Activated CD8-positive, alpha-beta memory T cell treated with anti-CD3 and anti-CD28 coated beads, Interleukin-2, amount 10 ng/mL, durations not matched to agents 7 days and 5 days (primary cell): ENCODE data around the gene RAI1. TPM values are rescaled to one million over a fixed set of nuclear protein-coding genes. Genes with fewer than 3 reads are reported as not detected.

Experiments
- ATAC-seq: fragments of 150-1000 bp; cut with Tn5 transposase; one replicate; pipeline ENCODE4 v1.10.0; 2021; ENCODE audit warnings: moderate library complexity
- CTCF ChIA-PET: fragments of 350-600 bp; sonication (Branson Sonifier 250); formaldehyde crosslinking; loops from one replicate; lab custom pipeline; 2021; ENCODE audit warnings: antibody characterized with exemption; lab: Charles Lee
- DNase-seq: peaks from one replicate; pipeline ENCODE4 v3.0.0-alpha.2; 2020
- H3K27ac Mint-ChIP-seq: one replicate; pipeline ENCODE4 v1.8.0; 2021; ENCODE audit warnings: mild to moderate bottlenecking, mixed read lengths
- H3K27me3 Mint-ChIP-seq: one replicate; pipeline ENCODE4 v1.8.0; 2021; ENCODE audit warnings: mixed read lengths
- H3K36me3 Mint-ChIP-seq: one replicate; pipeline ENCODE4 v1.8.0; 2021; ENCODE audit warnings: mild to moderate bottlenecking, mixed read lengths
- H3K4me1 Mint-ChIP-seq: one replicate; pipeline ENCODE4 v1.8.0; 2021; ENCODE audit warnings: mixed read lengths
- H3K4me3 Mint-ChIP-seq: one replicate; pipeline ENCODE4 v1.8.0; 2021; ENCODE audit warnings: mild to moderate bottlenecking, moderate library complexity, mixed read lengths
- H3K9me3 Mint-ChIP-seq: one replicate; pipeline ENCODE4 v1.8.0; 2022; ENCODE audit warnings: low read depth, mixed read lengths
- total RNA-seq, 2 experiments: library from RNA; stranded (reverse); gene quantifications; one replicate each; pipeline ENCODE4 v1.2.3, GENCODE V29; 2021

The RAI1 gene
- total RNA-seq, 2 experiments from 2014 or later: 17.4 to 24.4 TPM

DNA sequence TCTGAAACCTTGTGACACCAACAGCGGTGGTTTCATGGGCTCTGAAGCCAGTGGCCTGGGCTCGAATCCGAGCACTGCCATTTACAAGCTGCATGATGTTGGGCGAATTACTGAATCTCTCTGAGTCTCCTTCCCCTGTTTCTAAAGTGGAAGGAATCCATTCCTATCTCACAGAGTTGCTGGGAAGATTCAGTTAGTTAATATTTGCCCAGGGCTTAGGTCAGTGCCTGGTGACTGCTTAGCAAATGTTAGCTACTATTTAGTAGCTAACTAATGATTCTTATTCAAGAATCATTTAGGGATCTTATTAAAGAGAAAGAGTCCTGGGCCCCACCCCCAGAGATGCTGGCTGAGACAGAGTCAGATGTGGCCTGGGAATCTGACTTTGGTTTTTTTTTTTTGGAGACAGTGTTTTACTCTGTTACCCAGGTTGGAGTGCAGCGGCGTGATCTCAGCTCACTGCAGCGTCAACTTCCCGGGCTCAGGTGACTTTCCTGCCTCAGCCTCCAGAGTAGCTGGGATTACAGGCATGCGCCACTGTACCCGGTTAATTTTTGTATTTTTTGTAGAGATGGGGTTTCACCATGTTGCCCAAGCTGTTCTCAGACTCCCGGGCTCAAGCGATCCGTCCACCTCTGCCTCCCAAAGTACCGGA, 33.6 kb upstream of the RAI1 start:
- Mint-ChIP-seq H3K9me3 (no peaks in the 10 kb centered on the region), H3K36me3 (no peaks in the 10 kb centered on the region), H3K27ac (no peak overlapping the region), H3K27me3 (peaks cover 9% of the 10 kb centered on the region), H3K4me1 (no peaks in the 10 kb centered on the region), H3K4me3 (no peak overlapping the region)
- DNase-seq (no peak), ATAC-seq (no peak)
- CTCF ChIA-PET: interaction anchor here (1.5 kb wide), 2 partner anchors 151 to 256 kb away, joined by 3 to 5 read pairs; partner anchors contain the start of gene RASD1

- no peak overlapping the region for H3K4me3 Mint-ChIP-seq
- CTCF ChIA-PET: interaction anchor here (0.9 to 1.5 kb wide), 2 partner anchors 257 to 294 kb away, joined by 3 read pairs; no protein-coding TSS in a partner anchor
- no peaks in the 10 kb centered on the region for H3K4me1 Mint-ChIP-seq
- peaks cover 9% of the 10 kb centered on the region for H3K27me3 Mint-ChIP-seq
- DNase-seq (no peak), ATAC-seq (no peak)
- H3K36me3 Mint-ChIP-seq: no peaks in the 10 kb centered on the region
- H3K9me3 Mint-ChIP-seq: no peaks in the 10 kb centered on the region
- H3K27ac Mint-ChIP-seq: no peak overlapping the region
These were observed 32.5 kb upstream of the RAI1 start for GRCh38 chr17:17648762-17649161.

DNA sequence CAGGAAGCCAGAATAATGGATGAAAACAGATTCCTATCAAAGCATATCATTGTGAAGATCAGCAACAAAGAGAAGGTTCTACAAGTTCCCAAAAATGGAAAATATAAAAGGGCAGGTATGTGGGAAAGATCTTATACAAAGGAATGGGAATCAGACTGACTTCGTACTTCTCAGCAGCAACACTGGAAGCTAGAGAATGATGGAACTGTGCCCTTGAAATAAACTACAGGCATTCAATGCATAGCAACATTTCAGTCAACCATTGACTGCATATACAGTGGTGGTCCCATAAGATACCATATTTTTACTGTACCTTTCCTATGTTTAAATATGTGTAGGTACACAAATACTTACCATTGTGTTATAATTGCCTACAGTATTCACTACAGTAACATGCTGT, 30.3 kb upstream of the RAI1 start:
- Mint-ChIP-seq H3K27ac (no peak overlapping the region), H3K27me3 (peaks cover 7% of the 10 kb centered on the region), H3K4me1 (no peaks in the 10 kb centered on the region), H3K36me3 (no peaks in the 10 kb centered on the region), H3K9me3 (no peaks in the 10 kb centered on the region), H3K4me3 (no peak overlapping the region)
- no peak for ATAC-seq
- no peak for DNase-seq
- CTCF ChIA-PET: no interaction called here

GRCh38 chr17:17653343-17653742, 27.9 kb upstream of the RAI1 start:
- Mint-ChIP-seq H3K27me3 (peaks cover 6% of the 10 kb centered on the region), H3K4me3 (no peak overlapping the region), H3K9me3 (peaks cover 4% of the 10 kb centered on the region), H3K27ac (no peak overlapping the region), H3K36me3 (no peaks in the 10 kb centered on the region), H3K4me1 (no peaks in the 10 kb centered on the region)
- DNase-seq (no peak), ATAC-seq (no peak)
- CTCF ChIA-PET: interaction anchor here (1.4 to 2.6 kb wide), 3 partner anchors 11 to 27 kb away, joined by 3 to 9 read pairs (median 4); partner anchors contain the start of gene RAI1

DNA sequence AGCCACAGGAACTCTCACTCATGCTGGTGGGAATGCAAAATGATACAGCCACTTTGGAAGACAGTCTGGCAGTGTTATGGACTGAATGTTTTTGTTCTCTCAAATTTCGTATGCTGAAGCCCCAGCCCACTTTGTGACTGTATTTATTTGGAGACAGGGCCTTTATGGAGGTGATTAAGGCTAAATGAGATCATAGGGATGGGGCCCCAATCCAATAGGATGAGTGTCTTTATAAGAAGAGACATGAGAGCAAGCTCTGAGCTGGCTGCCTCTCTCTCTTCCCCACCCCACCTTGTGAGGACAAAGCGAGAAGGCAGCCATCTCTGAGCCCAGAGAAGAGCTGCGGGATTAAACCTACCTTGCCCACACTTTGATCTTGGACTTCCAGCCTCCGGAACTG, 21.9 kb upstream of the RAI1 start:
- Mint-ChIP-seq H3K4me1 (peaks cover 19% of the 10 kb centered on the region), H3K36me3 (no peaks in the 10 kb centered on the region), H3K27me3 (peaks cover 4% of the 10 kb centered on the region), H3K4me3 (no peak overlapping the region), H3K9me3 (peaks cover 6% of the 10 kb centered on the region), H3K27ac (no peak overlapping the region)
- CTCF ChIA-PET: interaction anchor here (1.2 to 1.4 kb wide), 2 partner anchors 17 to 46 kb away, joined by 3 to 4 read pairs; no protein-coding TSS in a partner anchor
- DNase-seq (no peak), ATAC-seq (no peak)

DNA sequence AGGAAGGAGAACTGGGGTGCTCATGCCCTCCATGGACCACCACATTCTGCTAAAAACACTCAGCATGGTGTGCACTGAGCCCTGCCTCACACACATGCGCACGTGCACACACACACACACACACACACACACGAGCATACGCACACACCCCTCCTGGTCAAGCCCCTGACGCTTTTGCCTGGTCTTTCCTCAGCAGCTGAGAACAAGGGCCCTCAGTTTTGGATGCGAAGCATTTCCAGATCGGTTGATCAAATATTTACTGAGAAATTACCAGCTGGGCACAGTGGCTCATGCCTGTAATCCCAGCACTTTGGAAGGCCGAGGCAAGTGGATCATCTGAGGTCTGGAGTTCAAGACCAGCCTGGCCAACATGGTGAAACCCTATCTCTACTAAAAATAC, 20.1 kb upstream of the RAI1 start:
- CTCF ChIA-PET: no interaction called here
- no peaks in the 10 kb centered on the region for H3K36me3 Mint-ChIP-seq
- DNase-seq: no peak

GRCh38 chr17:17661834-17662385, 19.3 kb upstream of the RAI1 start:
- DNase-seq (no peak), ATAC-seq (no peak)
- CTCF ChIA-PET: no interaction called here
- Mint-ChIP-seq H3K9me3 (peaks cover 6% of the 10 kb centered on the region), H3K4me1 (peaks cover 19% of the 10 kb centered on the region), H3K36me3 (no peaks in the 10 kb centered on the region), H3K27me3 (peaks cover 10% of the 10 kb centered on the region), H3K4me3 (no peak overlapping the region), H3K27ac (no peak overlapping the region)

More for the DNA sequence above, 20.1 kb upstream of the RAI1 start:
- peaks cover 6% of the 10 kb centered on the region for H3K9me3 Mint-ChIP-seq
- no peak for ATAC-seq
- peaks cover 6% of the 10 kb centered on the region for H3K27me3 Mint-ChIP-seq
- peaks cover 19% of the 10 kb centered on the region for H3K4me1 Mint-ChIP-seq
- H3K27ac Mint-ChIP-seq: no peak overlapping the region
- no peak overlapping the region for H3K4me3 Mint-ChIP-seq

DNA sequence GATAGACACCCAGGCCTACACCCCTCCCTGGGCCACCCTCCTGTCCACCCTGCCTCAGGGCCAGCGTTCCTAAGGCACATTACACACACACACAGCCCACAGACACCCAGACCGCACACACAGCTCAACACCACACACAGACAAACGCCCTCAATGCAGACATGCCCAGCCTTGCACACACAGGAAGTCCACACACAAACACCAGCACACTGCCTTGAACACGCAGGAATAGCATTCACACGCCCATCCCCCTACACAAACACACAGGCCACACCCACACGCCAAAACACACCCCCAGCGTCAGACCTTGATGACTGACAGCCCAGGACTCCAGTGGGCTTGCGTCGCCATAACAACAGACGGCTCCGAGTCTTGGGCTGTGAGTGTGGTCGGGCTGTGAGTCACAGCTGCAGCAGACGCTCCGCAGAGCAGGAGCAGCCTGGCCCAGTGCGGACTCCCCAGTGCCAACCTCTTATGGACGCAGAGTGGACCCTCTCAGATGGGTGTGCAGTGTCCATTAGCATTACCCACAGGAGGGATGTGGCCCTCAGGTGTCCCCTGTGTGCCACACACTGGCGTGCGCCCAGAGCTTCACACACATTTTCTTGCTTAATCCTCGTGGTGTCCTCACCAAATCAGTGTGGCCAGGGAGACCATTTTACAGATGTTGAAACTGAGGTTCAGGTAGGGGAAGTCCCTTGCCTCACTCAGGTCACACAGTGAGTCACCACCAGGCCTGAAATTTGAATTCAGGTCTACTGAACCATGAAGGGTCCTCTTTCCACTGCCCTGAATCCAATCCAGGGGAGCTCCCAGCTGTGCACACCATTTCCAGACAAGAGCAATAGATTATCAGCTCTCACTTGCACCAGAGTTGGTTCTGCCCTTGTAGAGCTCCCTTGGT, 17.8 kb upstream of the RAI1 start:
- DNase-seq (peak; percentile 94), ATAC-seq (peak; percentile 99)
- Mint-ChIP-seq H3K27ac (peak overlapping the region; percentile 39), H3K36me3 (no peaks in the 10 kb centered on the region), H3K27me3 (peaks cover 10% of the 10 kb centered on the region), H3K9me3 (peaks cover 3% of the 10 kb centered on the region), H3K4me3 (no peak overlapping the region), H3K4me1 (peaks cover 19% of the 10 kb centered on the region)
- CTCF ChIA-PET: interaction anchor here (1.5 to 1.9 kb wide), 3 partner anchors 9 to 21 kb away, joined by 4 to 8 read pairs (median 5); no protein-coding TSS in a partner anchor

- DNase-seq (no peak), ATAC-seq (no peak)
- H3K27ac Mint-ChIP-seq: no peak overlapping the region
- peaks cover 7% of the 10 kb centered on the region for H3K27me3 Mint-ChIP-seq
- peaks cover 20% of the 10 kb centered on the region for H3K4me1 Mint-ChIP-seq
- H3K4me3 Mint-ChIP-seq: no peak overlapping the region
- CTCF ChIA-PET: interaction anchor here (1.5 to 1.9 kb wide), 3 partner anchors 9 to 22 kb away, joined by 4 to 8 read pairs (median 5); no protein-coding TSS in a partner anchor
- no peaks in the 10 kb centered on the region for H3K9me3 Mint-ChIP-seq
- no peaks in the 10 kb centered on the region for H3K36me3 Mint-ChIP-seq
These were observed 17.2 kb upstream of the RAI1 start for GRCh38 chr17:17664064-17664452.

GRCh38 chr17:17665255-17665654, 16.0 kb upstream of the RAI1 start:
- CTCF ChIA-PET: interaction anchor here (0.7 to 1.6 kb wide), 5 partner anchors 9 to 195 kb away, joined by 3 to 6 read pairs (median 3); no protein-coding TSS in a partner anchor
- DNase-seq: no peak
- Mint-ChIP-seq H3K27me3 (peaks cover 6% of the 10 kb centered on the region), H3K27ac (no peak overlapping the region), H3K9me3 (no peaks in the 10 kb centered on the region), H3K36me3 (no peaks in the 10 kb centered on the region), H3K4me3 (no peak overlapping the region), H3K4me1 (peaks cover 23% of the 10 kb centered on the region)
- no peak for ATAC-seq

GRCh38 chr17:17666111-17666714, 15.0 kb upstream of the RAI1 start:
- Mint-ChIP-seq H3K27ac (no peak overlapping the region), H3K4me1 (peaks cover 23% of the 10 kb centered on the region), H3K36me3 (no peaks in the 10 kb centered on the region), H3K4me3 (no peak overlapping the region), H3K27me3 (peaks cover 6% of the 10 kb centered on the region), H3K9me3 (no peaks in the 10 kb centered on the region)
- DNase-seq: no peak
- no peak for ATAC-seq
- CTCF ChIA-PET: interaction anchor here (1.6 to 1.7 kb wide), 2 partner anchors 11 to 13 kb away, joined by 5 to 6 read pairs; no protein-coding TSS in a partner anchor

DNA sequence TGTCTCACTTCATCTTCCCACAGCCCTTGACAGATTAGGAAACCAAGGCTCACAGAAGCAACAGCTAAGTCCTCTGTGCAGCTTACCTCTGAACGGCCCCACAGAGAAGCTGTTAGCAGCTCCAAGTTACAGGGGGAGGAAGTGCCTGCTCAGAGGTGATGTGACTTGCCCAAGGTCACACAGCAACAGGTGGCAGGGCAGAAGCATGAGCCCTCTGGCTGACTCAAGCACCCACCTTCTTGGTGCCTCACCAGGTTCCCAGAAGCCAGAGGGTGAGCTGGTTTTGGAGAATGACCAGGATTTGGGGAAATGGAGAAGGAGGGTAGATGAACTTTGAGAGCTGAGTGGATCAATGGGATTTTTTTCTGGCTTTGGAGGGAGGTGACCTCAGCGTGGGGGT, 14.0 kb upstream of the RAI1 start:
- ATAC-seq (no peak), DNase-seq (no peak)
- no peak overlapping the region for H3K4me3 Mint-ChIP-seq
- peaks cover 29% of the 10 kb centered on the region for H3K4me1 Mint-ChIP-seq
- H3K9me3 Mint-ChIP-seq: no peaks in the 10 kb centered on the region
- H3K36me3 Mint-ChIP-seq: no peaks in the 10 kb centered on the region
- H3K27ac Mint-ChIP-seq: no peak overlapping the region
- CTCF ChIA-PET: interaction anchor here (0.9 to 1.7 kb wide), 2 partner anchors 10 to 252 kb away, joined by 4 to 5 read pairs; no protein-coding TSS in a partner anchor
- peaks cover 6% of the 10 kb centered on the region for H3K27me3 Mint-ChIP-seq

- CTCF ChIA-PET: no interaction called here
- DNase-seq (no peak), ATAC-seq (no peak)
- peaks cover 11% of the 10 kb centered on the region for H3K27me3 Mint-ChIP-seq
- no peaks in the 10 kb centered on the region for H3K36me3 Mint-ChIP-seq
- no peak overlapping the region for H3K27ac Mint-ChIP-seq
- H3K4me1 Mint-ChIP-seq: peaks cover 31% of the 10 kb centered on the region
- H3K4me3 Mint-ChIP-seq: no peak overlapping the region
- no peaks in the 10 kb centered on the region for H3K9me3 Mint-ChIP-seq
These were observed 13.3 kb upstream of the RAI1 start for GRCh38 chr17:17667947-17668346.
